Panc1 (cell line): ENCODE results near the gene RING1.

Experiments
- POLR2AphosphoS5 ChIP-seq: IDR thresholded peaks from 2 replicates; pipeline ENCODE4 v1.6.1; 2012; ENCODE audit warnings: mild to moderate bottlenecking, low read depth, low read length, moderate library complexity
- TCF7L2 ChIP-seq: IDR thresholded peaks from 2 replicates; pipeline ENCODE4 v1.6.1; 2011; ENCODE audit warnings: mild to moderate bottlenecking, low read depth, low read length, inconsistent platforms
- TF ChIP-seq, protein P1 (sequence below): fragments of 450-650 bp; IDR thresholded peaks from 2 replicates; pipeline ENCODE4 v1.5.1; 2017; ENCODE audit warnings: mild to moderate bottlenecking
- TF ChIP-seq, protein P2 (sequence below), 2 experiments: IDR thresholded peaks; 2 replicates each; pipeline ENCODE4 v1.6.1; 2011 to 2012; ENCODE audit warnings: low read depth in 2 of 2, control low read depth in 1 of 2, low read length in 1 of 2, mild to moderate bottlenecking in 1 of 2, moderate library complexity in 1 of 2; ENCODE audit not compliant: insufficient read depth in 1 of 2

DNA sequence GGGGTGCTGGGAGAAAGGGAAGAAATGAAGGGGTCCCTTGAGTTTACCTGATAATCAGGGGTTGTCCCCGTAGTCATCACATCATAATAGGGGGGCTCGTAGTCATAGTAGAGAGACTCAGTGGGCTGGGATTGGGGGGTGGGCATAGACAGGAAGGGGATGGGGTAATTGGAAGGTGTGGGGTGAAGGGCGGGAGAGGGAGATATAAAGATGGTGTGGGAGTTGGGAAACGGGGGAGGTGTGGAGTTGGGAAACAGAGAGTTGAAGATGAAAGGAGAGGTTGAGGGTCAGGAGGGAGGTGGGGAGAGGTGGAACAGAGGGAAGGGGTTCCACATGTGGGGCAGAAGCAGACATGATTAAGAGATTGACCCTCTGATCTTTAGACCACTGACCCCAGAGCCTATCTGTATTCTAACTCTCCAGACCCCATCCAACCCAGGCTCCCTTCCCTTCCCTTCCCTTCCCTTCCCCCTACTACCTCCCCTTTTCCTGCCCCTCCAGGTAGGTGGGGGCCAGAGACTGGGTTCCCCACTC is 22.6 kb upstream of the RING1 start:
- TF ChIP-seq, protein P1, sequence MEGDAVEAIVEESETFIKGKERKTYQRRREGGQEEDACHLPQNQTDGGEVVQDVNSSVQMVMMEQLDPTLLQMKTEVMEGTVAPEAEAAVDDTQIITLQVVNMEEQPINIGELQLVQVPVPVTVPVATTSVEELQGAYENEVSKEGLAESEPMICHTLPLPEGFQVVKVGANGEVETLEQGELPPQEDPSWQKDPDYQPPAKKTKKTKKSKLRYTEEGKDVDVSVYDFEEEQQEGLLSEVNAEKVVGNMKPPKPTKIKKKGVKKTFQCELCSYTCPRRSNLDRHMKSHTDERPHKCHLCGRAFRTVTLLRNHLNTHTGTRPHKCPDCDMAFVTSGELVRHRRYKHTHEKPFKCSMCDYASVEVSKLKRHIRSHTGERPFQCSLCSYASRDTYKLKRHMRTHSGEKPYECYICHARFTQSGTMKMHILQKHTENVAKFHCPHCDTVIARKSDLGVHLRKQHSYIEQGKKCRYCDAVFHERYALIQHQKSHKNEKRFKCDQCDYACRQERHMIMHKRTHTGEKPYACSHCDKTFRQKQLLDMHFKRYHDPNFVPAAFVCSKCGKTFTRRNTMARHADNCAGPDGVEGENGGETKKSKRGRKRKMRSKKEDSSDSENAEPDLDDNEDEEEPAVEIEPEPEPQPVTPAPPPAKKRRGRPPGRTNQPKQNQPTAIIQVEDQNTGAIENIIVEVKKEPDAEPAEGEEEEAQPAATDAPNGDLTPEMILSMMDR: no peak
- TF ChIP-seq POLR2AphosphoS5 (no peak), TCF7L2 (no peak)
- TF ChIP-seq, protein P2, sequence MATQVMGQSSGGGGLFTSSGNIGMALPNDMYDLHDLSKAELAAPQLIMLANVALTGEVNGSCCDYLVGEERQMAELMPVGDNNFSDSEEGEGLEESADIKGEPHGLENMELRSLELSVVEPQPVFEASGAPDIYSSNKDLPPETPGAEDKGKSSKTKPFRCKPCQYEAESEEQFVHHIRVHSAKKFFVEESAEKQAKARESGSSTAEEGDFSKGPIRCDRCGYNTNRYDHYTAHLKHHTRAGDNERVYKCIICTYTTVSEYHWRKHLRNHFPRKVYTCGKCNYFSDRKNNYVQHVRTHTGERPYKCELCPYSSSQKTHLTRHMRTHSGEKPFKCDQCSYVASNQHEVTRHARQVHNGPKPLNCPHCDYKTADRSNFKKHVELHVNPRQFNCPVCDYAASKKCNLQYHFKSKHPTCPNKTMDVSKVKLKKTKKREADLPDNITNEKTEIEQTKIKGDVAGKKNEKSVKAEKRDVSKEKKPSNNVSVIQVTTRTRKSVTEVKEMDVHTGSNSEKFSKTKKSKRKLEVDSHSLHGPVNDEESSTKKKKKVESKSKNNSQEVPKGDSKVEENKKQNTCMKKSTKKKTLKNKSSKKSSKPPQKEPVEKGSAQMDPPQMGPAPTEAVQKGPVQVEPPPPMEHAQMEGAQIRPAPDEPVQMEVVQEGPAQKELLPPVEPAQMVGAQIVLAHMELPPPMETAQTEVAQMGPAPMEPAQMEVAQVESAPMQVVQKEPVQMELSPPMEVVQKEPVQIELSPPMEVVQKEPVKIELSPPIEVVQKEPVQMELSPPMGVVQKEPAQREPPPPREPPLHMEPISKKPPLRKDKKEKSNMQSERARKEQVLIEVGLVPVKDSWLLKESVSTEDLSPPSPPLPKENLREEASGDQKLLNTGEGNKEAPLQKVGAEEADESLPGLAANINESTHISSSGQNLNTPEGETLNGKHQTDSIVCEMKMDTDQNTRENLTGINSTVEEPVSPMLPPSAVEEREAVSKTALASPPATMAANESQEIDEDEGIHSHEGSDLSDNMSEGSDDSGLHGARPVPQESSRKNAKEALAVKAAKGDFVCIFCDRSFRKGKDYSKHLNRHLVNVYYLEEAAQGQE (IDR thresholded peaks at IDR 0.05; ENCODE audit: insufficient read depth in 1 of 2, low read depth in 2 of 2, low read length in 1 of 2): no peak
